H1 (cell line): ENCODE measurements around the gene EPDR1. TPM values are rescaled to one million over a fixed set of nuclear protein-coding genes. Genes with fewer than 3 reads are reported as not detected.

ENCODE experiments used
- CTCF ChIA-PET: fragments of 300-600 bp; sonication (Branson Sonifier 250); formaldehyde crosslinking; loops from one replicate; lab custom pipeline; 2021; ENCODE audit not compliant: partially characterized antibody; lab: Charles Lee
- POLR2A ChIA-PET: fragments of 300-600 bp; sonication (Branson Sonifier 250); formaldehyde crosslinking; loops from one replicate; lab custom pipeline; 2021; ENCODE audit warnings: inconsistent platforms; ENCODE audit not compliant: partially characterized antibody; lab: Charles Lee
- DNase-seq, 2 experiments: peaks; one replicate each; pipeline versions ENCODE4 v3.0.0 to v3.0.0-alpha.2; 2010 to 2022; ENCODE audit warnings: low spot score in 2 of 2, low read depth in 1 of 2, mixed read lengths in 1 of 2
- FAIRE-seq: peaks from 2 replicates; lab custom pipeline; 2011; peaks lifted over from hg19 to GRCh38; lab: Jason Lieb, UNC
- H2AFZ ChIP-seq: 2 replicates; pipeline ENCODE4 v1.8.1; 2012; ENCODE audit warnings: low read length, inconsistent platforms
- H2AK5ac ChIP-seq: 2 replicates; pipeline ENCODE4 v1.6.1; 2013; ENCODE audit warnings: low read depth, low read length
- H2BK120ac ChIP-seq: replicated peaks from 2 replicates; pipeline ENCODE3; 2013; ENCODE audit warnings: low read depth, low read length, inconsistent platforms
- H2BK12ac ChIP-seq: 2 replicates; pipeline ENCODE4 v1.6.1; 2013; ENCODE audit warnings: low read depth, low read length
- H2BK15ac ChIP-seq: 2 replicates; pipeline ENCODE4 v1.6.1; 2013; ENCODE audit warnings: low read length
- H2BK20ac ChIP-seq: 2 replicates; pipeline ENCODE4 v1.6.1; 2013; ENCODE audit warnings: low read length
- H2BK5ac ChIP-seq: 2 replicates; pipeline ENCODE4 v1.6.1; 2013; ENCODE audit warnings: low read depth, low read length
- H3K14ac ChIP-seq: 2 replicates; pipeline ENCODE4 v1.6.1; 2013; ENCODE audit warnings: inconsistent platforms; ENCODE audit not compliant: insufficient read length
- H3K18ac ChIP-seq: 2 replicates; pipeline ENCODE4 v1.6.1; 2013; ENCODE audit warnings: low read length; ENCODE audit errors: extremely low read depth
- H3K23ac ChIP-seq: 2 replicates; pipeline ENCODE4 v1.6.1; 2013; ENCODE audit warnings: inconsistent platforms; ENCODE audit not compliant: insufficient read length
- H3K23me2 ChIP-seq: 2 replicates; pipeline ENCODE4 v1.6.1; 2013; ENCODE audit warnings: low read depth, low read length
- H3K27ac ChIP-seq: 2 replicates; pipeline ENCODE4 v1.6.1; 2011; ENCODE audit warnings: low read depth, low read length, inconsistent platforms
- H3K27me3 ChIP-seq, 4 experiments: replicated peaks in 1 of 4; 1 replicate in 1 of 4; 2 replicates in 3 of 4; pipeline versions ENCODE4 v1.6.1 to v1.8.1; 2011 to 2013; ENCODE audit warnings: low read length in 3 of 4, mild to moderate bottlenecking in 3 of 4, inconsistent platforms in 2 of 4, mixed read lengths in 2 of 4, moderate library complexity in 1 of 4; ENCODE audit not compliant: control insufficient read depth in 3 of 4, insufficient read depth in 3 of 4; ENCODE audit errors: extremely low read depth in 1 of 4
- H3K36me3 ChIP-seq, 4 experiments: 2 replicates each; pipeline versions ENCODE4 v1.6.1 to v1.8.1; 2011 to 2013; ENCODE audit warnings: mild to moderate bottlenecking in 4 of 4, low read length in 3 of 4, moderate library complexity in 2 of 4, control low read depth in 1 of 4, inconsistent platforms in 1 of 4; ENCODE audit not compliant: insufficient read depth in 4 of 4, control insufficient read depth in 2 of 4
- H3K4ac ChIP-seq: replicated peaks from 2 replicates; pipeline ENCODE3; 2013; ENCODE audit warnings: low read length, low read depth, mixed read lengths, inconsistent platforms; ENCODE audit not compliant: insufficient read length
- H3K4me1 ChIP-seq, 4 experiments: replicated peaks in 1 of 4; 1 replicate in 1 of 4; 2 replicates in 3 of 4; pipeline versions ENCODE4 v1.6.1 to v1.8.1; 2011 to 2013; ENCODE audit warnings: low read length in 3 of 4, inconsistent platforms in 2 of 4, mixed read lengths in 1 of 4; ENCODE audit not compliant: insufficient read depth in 4 of 4, control insufficient read depth in 3 of 4
- H3K4me2 ChIP-seq, 2 experiments: 2 replicates each; pipeline versions ENCODE4 v1.6.1 to v1.8.1; 2011 to 2013; ENCODE audit warnings: low read depth in 2 of 2, low read length in 2 of 2, control low read depth in 1 of 2, inconsistent platforms in 1 of 2, mild to moderate bottlenecking in 1 of 2; ENCODE audit not compliant: insufficient read depth in 1 of 2
- H3K4me3 ChIP-seq, 4 experiments: fragments of 200-600, 300-600 bp in 1 of 4; sonication (generic), shearing (Covaris generic), sonication (Bioruptor Twin) in 1 of 4; 2 replicates each; pipeline versions ENCODE4 v1.5.1 to v1.8.1; 2011 to 2016; ENCODE audit warnings: low read length in 4 of 4, low read depth in 3 of 4, control low read depth in 2 of 4, inconsistent platforms in 2 of 4, mild to moderate bottlenecking in 2 of 4, mixed read lengths in 1 of 4, moderate library complexity in 1 of 4; ENCODE audit not compliant: insufficient read depth in 2 of 4; ENCODE audit errors: extremely low read depth in 1 of 4
- H3K56ac ChIP-seq: replicated peaks from 2 replicates; pipeline ENCODE3; 2013; ENCODE audit warnings: low read depth, mild to moderate bottlenecking, mixed read lengths, low read length, inconsistent platforms; ENCODE audit not compliant: insufficient read length
- H3K79me1 ChIP-seq: 2 replicates; pipeline ENCODE4 v1.6.1; 2013; ENCODE audit warnings: low read depth, low read length, control low read depth
- H3K79me2 ChIP-seq, 2 experiments: 2 replicates each; pipeline versions ENCODE4 v1.6.1 to v1.8.1; 2012 to 2013; ENCODE audit warnings: low read length in 2 of 2, mild to moderate bottlenecking in 2 of 2, inconsistent platforms in 1 of 2; ENCODE audit not compliant: insufficient read depth in 2 of 2, control insufficient read depth in 1 of 2
- H3K9ac ChIP-seq, 4 experiments: replicated peaks in 1 of 4; 1 replicate in 1 of 4; 2 replicates in 3 of 4; pipeline versions ENCODE4 v1.6.1 to v1.8.1; 2011 to 2013; ENCODE audit warnings: low read depth in 3 of 4, low read length in 3 of 4, control low read depth in 2 of 4, mild to moderate bottlenecking in 2 of 4, moderate library complexity in 2 of 4, inconsistent platforms in 1 of 4; ENCODE audit errors: extremely low read depth in 1 of 4
- H3K9me3 ChIP-seq, 2 experiments: 2 replicates each; pipeline versions ENCODE4 v1.6.1 to v1.8.1; 2012 to 2013; ENCODE audit warnings: mild to moderate bottlenecking in 2 of 2, moderate library complexity in 2 of 2, control low read depth in 1 of 2, inconsistent platforms in 1 of 2, low read depth in 1 of 2, low read length in 1 of 2, mixed read lengths in 1 of 2; ENCODE audit not compliant: insufficient read depth in 2 of 2
- H4K20me1 ChIP-seq, 2 experiments: replicated peaks in 1 of 2; 2 replicates each; pipeline versions ENCODE3 to v1.8.1; 2011 to 2013; ENCODE audit warnings: inconsistent platforms in 2 of 2, low read length in 2 of 2, mild to moderate bottlenecking in 1 of 2; ENCODE audit not compliant: insufficient read depth in 2 of 2, control insufficient read depth in 1 of 2
- H4K5ac ChIP-seq: 2 replicates; pipeline ENCODE4 v1.6.1; 2013; ENCODE audit warnings: low read length, low read depth, mixed read lengths, inconsistent platforms; ENCODE audit not compliant: insufficient read length
- H4K8ac ChIP-seq: 2 replicates; pipeline ENCODE4 v1.8.0; 2013; ENCODE audit warnings: mild to moderate bottlenecking, moderate library complexity, low read length, inconsistent platforms; ENCODE audit not compliant: insufficient read depth; ENCODE audit errors: extremely low read depth
- H4K91ac ChIP-seq: replicated peaks from 2 replicates; pipeline ENCODE3; 2013; ENCODE audit warnings: low read length, mixed read lengths, inconsistent platforms; ENCODE audit not compliant: insufficient read length
- CHD1 ChIP-seq: IDR thresholded peaks from 2 replicates; pipeline ENCODE4 v1.6.1; 2012; ENCODE audit warnings: low read depth, low read length, improper control_type of control experiment
- CHD2 ChIP-seq: IDR thresholded peaks from 2 replicates; pipeline ENCODE4 v1.6.1; 2012; ENCODE audit warnings: low read length, improper control_type of control experiment
- EGR1 ChIP-seq: IDR thresholded peaks from 2 replicates; pipeline ENCODE4 v1.6.1; 2011; ENCODE audit warnings: low read depth, low read length, borderline replicate concordance
- EP300 ChIP-seq, 2 experiments: IDR thresholded peaks; 1 replicate in 1 of 2; 2 replicates in 1 of 2; pipeline ENCODE4 v1.6.1; 2011 to 2012; ENCODE audit warnings: low read depth in 2 of 2, low read length in 2 of 2, mild to moderate bottlenecking in 2 of 2, borderline replicate concordance in 1 of 2, inconsistent platforms in 1 of 2, moderate library complexity in 1 of 2
- FOSL1 ChIP-seq: IDR thresholded peaks from 2 replicates; pipeline ENCODE4 v1.6.1; 2011; ENCODE audit warnings: mild to moderate bottlenecking, low read depth, low read length, moderate library complexity; ENCODE audit not compliant: insufficient read depth
- NANOG ChIP-seq: IDR thresholded peaks from 2 replicates; pipeline ENCODE4 v1.6.1; 2011; ENCODE audit warnings: low read length, low read depth, mild to moderate bottlenecking, inconsistent platforms; ENCODE audit not compliant: insufficient read depth, poor library complexity, severe bottlenecking
- POU5F1 ChIP-seq: IDR thresholded peaks from 2 replicates; pipeline ENCODE4 v1.6.1; 2011; ENCODE audit warnings: low read depth, mild to moderate bottlenecking, low read length, moderate library complexity
- SP4 ChIP-seq: IDR thresholded peaks from 2 replicates; pipeline ENCODE4 v1.6.1; 2012; ENCODE audit warnings: low read length, inconsistent platforms
- SRF ChIP-seq: IDR thresholded peaks from 2 replicates; pipeline ENCODE4 v1.6.1; 2011; ENCODE audit warnings: mild to moderate bottlenecking, low read depth, low read length, moderate library complexity
- SUZ12 ChIP-seq: fragments of 200-600 bp; sonication (generic); IDR thresholded peaks from 2 replicates; pipeline ENCODE4 v1.6.1; 2012; ENCODE audit warnings: mild to moderate bottlenecking, inconsistent platforms, low read length, moderate library complexity, mixed read lengths
- TAF7 ChIP-seq: optimal IDR thresholded peaks from 2 replicates; pipeline ENCODE3; 2011; ENCODE audit warnings: low read depth, mild to moderate bottlenecking, inconsistent platforms, low read length, moderate library complexity, borderline replicate concordance
- TBP ChIP-seq: IDR thresholded peaks from 2 replicates; pipeline ENCODE4 v1.6.1; 2011; ENCODE audit warnings: low read depth, low read length, improper control_type of control experiment
- YY1 ChIP-seq: IDR thresholded peaks from 2 replicates; pipeline ENCODE4 v1.6.1; 2011; ENCODE audit warnings: low read depth, mild to moderate bottlenecking, low read length
- ZNF274 ChIP-seq: IDR thresholded peaks from 2 replicates; pipeline ENCODE4 v1.7.0; 2012; ENCODE audit warnings: low read length, borderline replicate concordance; ENCODE audit errors: extremely low read depth
- WGBS, 2 experiments: shearing (Covaris generic) in 1 of 2; methylation state at CpG; one replicate each; pipeline versions ENCODE4 v1.1.6 to v1.1.7; 2013 to 2015; ENCODE audit warnings: low lambda C conversion rate in 2 of 2, mixed read lengths in 2 of 2, inconsistent platforms in 1 of 2, low coverage in 1 of 2, missing lambda C conversion rate in 1 of 2; ENCODE audit not compliant: insufficient replicate concordance in 2 of 2, insufficient coverage in 1 of 2, insufficient read length in 1 of 2; ENCODE audit errors: extremely low coverage in 1 of 2, missing lambda C conversion rate in 1 of 2; 5-methylcytosine and 5-hydroxymethylcytosine counted together
- polyA plus RNA-seq, 7 experiments: library from polyadenylated mRNA; depleted of rRNA in 3 of 7; stranded (reverse) in 5 of 7; unstranded in 2 of 7; fragments of >200 nt in 5 of 7; fragments of 200-250 nt in 2 of 7; gene quantifications; 1 replicate in 5 of 7; 2 replicates in 1 of 7; 4 replicates in 1 of 7; pipeline versions ENCODE4 v1.2.1 to v1.2.3, GENCODE V29; 2011 to 2013; ENCODE audit warnings: missing spikeins in 2 of 7, mixed read lengths in 2 of 7
- total RNA-seq: library from RNA; stranded (reverse); fragmentation: NEBNext Ultra II Directional; extraction: Animal tissue kit (Norgen Biotek cat#: 25700); gene quantifications from 2 replicates; pipeline ENCODE4 v1.2.1, GENCODE V29; 2021

Gene EPDR1
- total and polyA plus RNA-seq, 2 of the 8 experiments (the other 6 are each of a cell fraction or from before 2014, with no cell fraction given): 6.4 to 8.2 TPM

DNA sequence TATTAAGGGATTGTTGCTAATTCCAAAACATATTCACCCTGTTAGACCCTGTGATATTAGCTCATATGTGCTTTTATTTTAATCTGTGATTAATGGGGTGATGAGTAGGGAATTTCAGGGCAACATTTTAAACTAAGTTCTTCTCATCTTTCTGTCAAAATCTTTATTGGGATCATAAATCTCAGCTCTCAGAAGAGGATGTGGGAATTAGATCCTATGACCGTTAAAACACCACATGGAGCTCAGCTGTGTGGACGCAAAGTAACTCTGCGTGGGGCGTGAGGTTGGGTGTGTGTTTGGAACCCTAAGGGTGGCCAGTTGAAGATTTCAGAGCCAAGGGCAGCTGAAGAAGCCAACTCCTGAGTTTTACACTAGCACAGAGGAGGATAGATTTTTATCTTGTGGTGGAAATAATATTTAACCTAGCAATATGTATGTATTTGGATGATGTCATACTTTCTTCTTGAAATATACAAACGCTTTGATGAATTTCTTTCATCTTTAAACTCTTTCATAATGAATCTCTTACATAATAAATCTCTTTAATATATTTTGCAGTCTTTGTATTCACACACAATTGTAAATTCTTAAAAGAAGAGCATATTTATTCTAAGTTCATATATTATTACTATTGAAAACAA is 64.4 kb downstream of the EPDR1 start:
- Histone ChIP-seq H3K36me3 (no peaks in the 10 kb centered on the region), H3K4me2 (no peak overlapping the region), H4K8ac (no peak overlapping the region), H2AFZ (no peak overlapping the region), H3K23ac (no peak overlapping the region), H4K5ac (no peak overlapping the region), H2AK5ac (no peak overlapping the region), H2BK120ac (no peak overlapping the region), H3K4ac (no peak overlapping the region), H3K18ac (no peak overlapping the region), H2BK20ac (no peak overlapping the region), H3K4me1 (no peaks in the 10 kb centered on the region), H3K23me2 (no peaks in the 10 kb centered on the region), H3K14ac (no peak overlapping the region), H3K4me3 (no peak overlapping the region), H3K56ac (no peak overlapping the region), H3K79me2 (no peaks in the 10 kb centered on the region), H2BK12ac (no peak overlapping the region), H3K27me3 (peaks cover 0 to 2% (median 0%) of the 10 kb centered on the region in 4 experiments; a peak in 1 of 7 replicates), H3K27ac (no peak overlapping the region), H4K91ac (no peak overlapping the region), H3K79me1 (no peaks in the 10 kb centered on the region), H2BK15ac (no peak overlapping the region), H3K9me3 (no peaks in the 10 kb centered on the region), H2BK5ac (no peak overlapping the region), H3K9ac (no peak overlapping the region), H4K20me1 (no peaks in the 10 kb centered on the region)
- CTCF ChIA-PET: interaction anchor here (1.0 to 4.0 kb wide), 2 partner anchors 67 to 83 kb away, joined by 3 to 21 read pairs; partner anchors contain the start of gene SFRP4
- DNase-seq (no peak), FAIRE-seq (no peak)
- WGBS, 2 experiments: 77% methylated on average over 5 of the region's 5 CpGs; no CpG with 5 or more reads in 1 of the 2 experiments
- POLR2A ChIA-PET: no interaction called here
- TF ChIP-seq SRF (no peak), SP4 (no peak), POU5F1 (no peak), EP300 (IDR thresholded peaks at IDR 0.05; ENCODE audit: borderline replicate concordance in 1 of 2, low read depth in 2 of 2, low read length in 2 of 2) (no peak), EGR1 (no peak), TAF7 (no peak), FOSL1 (no peak), CHD1 (no peak), CHD2 (no peak), NANOG (no peak), TBP (no peak), ZNF274 (no peak), YY1 (no peak), SUZ12 (no peak)
